A549 treated with DMSO at 1 μM for 4 hours (cell line): Measurements from ENCODE around the gene VOPP1. TPM values are rescaled to one million over a fixed set of nuclear protein-coding genes. Genes with fewer than 3 reads are reported as not detected.

ENCODE experiments used
- total RNA-seq: library from RNA; stranded (reverse); fragments of 200-300 nt; extraction: Qiagen RNA extraction; gene quantifications from 5 replicates; pipeline ENCODE4 v1.2.3, GENCODE V29; 2022; ENCODE audit warnings: low read depth

Gene VOPP1
- total RNA-seq: 88.0 to 96.0 TPM (median 90.5 TPM) in 5 replicates

GRCh38 chr7:55572378-55573233 is at the start of gene VOPP1:
Gene VOPP1, minus strand, starts transcription at chr7:55572502. Its CDS starts 178 bp downstream, at chr7:55572324.

Other genes starting within 250 kb of the VOPP1 start
- gene LANCL2, start 207.2 kb downstream of the VOPP1 start, total RNA-seq: 14.3 to 18.6 TPM (median 15.6 TPM) in 5 replicates